Prostate gland (tissue), 2 donors: ENCODE measurements around the gene VDAC1.

ENCODE experiments used
- POLR2A ChIP-seq: fragments of 450-650 bp; IDR thresholded peaks from one replicate; pipeline ENCODE4 v1.6.1; 2016; ENCODE audit warnings: antibody characterized with exemption, mild to moderate bottlenecking
- POLR2AphosphoS5 ChIP-seq: sonication (generic); formaldehyde crosslinking; IDR thresholded peaks from one replicate; pipeline ENCODE4 v1.6.1; 2017; ENCODE audit warnings: antibody characterized with exemption
- TF ChIP-seq, protein P1 (sequence below), 4 experiments: fragments of 200-600 bp in 2 of 4; fragments of 450-650 bp in 2 of 4; sonication (generic) in 2 of 4; IDR thresholded peaks; 1 replicate in 3 of 4; 2 replicates in 1 of 4; pipeline ENCODE4 v1.5.1; 2016 to 2019; ENCODE audit warnings: antibody characterized with exemption in 4 of 4, mild to moderate bottlenecking in 2 of 4, moderate library complexity in 2 of 4

GRCh38 chr5:134043793-134044792 lies 39.3 kb upstream of the VDAC1 start:
- TF ChIP-seq POLR2AphosphoS5, result no peak
- TF ChIP-seq, protein P1, sequence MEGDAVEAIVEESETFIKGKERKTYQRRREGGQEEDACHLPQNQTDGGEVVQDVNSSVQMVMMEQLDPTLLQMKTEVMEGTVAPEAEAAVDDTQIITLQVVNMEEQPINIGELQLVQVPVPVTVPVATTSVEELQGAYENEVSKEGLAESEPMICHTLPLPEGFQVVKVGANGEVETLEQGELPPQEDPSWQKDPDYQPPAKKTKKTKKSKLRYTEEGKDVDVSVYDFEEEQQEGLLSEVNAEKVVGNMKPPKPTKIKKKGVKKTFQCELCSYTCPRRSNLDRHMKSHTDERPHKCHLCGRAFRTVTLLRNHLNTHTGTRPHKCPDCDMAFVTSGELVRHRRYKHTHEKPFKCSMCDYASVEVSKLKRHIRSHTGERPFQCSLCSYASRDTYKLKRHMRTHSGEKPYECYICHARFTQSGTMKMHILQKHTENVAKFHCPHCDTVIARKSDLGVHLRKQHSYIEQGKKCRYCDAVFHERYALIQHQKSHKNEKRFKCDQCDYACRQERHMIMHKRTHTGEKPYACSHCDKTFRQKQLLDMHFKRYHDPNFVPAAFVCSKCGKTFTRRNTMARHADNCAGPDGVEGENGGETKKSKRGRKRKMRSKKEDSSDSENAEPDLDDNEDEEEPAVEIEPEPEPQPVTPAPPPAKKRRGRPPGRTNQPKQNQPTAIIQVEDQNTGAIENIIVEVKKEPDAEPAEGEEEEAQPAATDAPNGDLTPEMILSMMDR (IDR thresholded peaks at IDR 0.05), result no peak
- TF ChIP-seq POLR2A, result no peak
